ENCODE measurements around the gene GAR1.

GRCh38 chr4:109809655-109810054 lies 5.9 kb upstream of the GAR1 start:
- TF ChIP-seq, protein P1, sequence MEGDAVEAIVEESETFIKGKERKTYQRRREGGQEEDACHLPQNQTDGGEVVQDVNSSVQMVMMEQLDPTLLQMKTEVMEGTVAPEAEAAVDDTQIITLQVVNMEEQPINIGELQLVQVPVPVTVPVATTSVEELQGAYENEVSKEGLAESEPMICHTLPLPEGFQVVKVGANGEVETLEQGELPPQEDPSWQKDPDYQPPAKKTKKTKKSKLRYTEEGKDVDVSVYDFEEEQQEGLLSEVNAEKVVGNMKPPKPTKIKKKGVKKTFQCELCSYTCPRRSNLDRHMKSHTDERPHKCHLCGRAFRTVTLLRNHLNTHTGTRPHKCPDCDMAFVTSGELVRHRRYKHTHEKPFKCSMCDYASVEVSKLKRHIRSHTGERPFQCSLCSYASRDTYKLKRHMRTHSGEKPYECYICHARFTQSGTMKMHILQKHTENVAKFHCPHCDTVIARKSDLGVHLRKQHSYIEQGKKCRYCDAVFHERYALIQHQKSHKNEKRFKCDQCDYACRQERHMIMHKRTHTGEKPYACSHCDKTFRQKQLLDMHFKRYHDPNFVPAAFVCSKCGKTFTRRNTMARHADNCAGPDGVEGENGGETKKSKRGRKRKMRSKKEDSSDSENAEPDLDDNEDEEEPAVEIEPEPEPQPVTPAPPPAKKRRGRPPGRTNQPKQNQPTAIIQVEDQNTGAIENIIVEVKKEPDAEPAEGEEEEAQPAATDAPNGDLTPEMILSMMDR (IDR thresholded peaks at IDR 0.05), result no peak
- TF ChIP-seq POLR2AphosphoS5 (IDR thresholded peaks at IDR 0.05), result no peak

All from prostate gland (tissue), 2 donors.